ENCODE data around the gene HDAC9. TPM values are rescaled to one million over a fixed set of nuclear protein-coding genes. Genes with fewer than 3 reads are reported as not detected.
A peak's percentile ranks its signal among the peaks of the same experiment; 100 is the strongest.

HDAC9 gene
- total RNA-seq, 1 donor from 2014 or later: 0.79 TPM

DNA sequence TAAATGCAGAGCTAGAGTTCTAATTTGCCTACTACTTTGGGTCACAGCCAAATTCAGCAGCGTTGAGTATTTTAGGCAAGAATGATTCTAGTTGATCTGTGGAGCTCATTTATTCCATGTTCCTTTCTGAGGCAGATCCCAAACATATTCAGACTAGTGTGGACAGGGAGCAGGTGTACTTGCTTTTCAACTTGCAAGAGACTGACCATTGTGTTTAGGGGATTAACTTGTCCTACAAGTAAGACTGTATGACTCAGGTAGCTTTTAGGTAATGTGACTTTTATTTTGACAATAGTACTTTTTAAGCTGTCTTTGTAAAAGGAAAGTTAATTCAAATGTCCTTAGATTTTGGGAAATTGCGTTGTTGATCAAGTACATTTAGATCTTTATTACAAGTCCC lies 336.4 kb downstream of the HDAC9 start:
- DNase-seq (ENCODE audit: low read depth in 2 of 2): no peak

GRCh38 chr7:18834577-18834976 lies 339.0 kb downstream of the HDAC9 start:
- DNase-seq (ENCODE audit: low read depth in 2 of 2): no peak

GRCh38 chr7:18835001-18835690 lies 339.6 kb downstream of the HDAC9 start:
- DNase-seq (ENCODE audit: low read depth in 2 of 2): peak in 1 of 2 donors; percentile 27

DNA sequence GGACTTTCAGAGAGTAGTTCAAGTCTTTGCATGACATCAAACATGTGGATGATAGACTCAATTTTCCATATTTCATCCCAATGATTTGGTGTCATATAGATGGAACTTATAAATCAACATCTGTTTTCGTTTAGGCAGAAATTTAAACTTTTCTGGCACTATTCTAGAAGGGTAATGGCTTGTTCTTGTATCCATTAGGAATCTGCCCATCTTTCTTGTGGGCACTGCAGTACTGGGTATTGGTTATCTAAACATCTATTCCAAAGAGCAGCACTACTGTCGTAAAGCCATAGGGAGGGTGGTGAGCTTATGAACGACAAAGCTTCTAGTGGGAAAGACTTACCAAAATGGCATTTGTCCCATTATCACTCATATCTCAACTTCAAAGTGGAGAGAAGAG lies 348.4 kb downstream of the HDAC9 start:
- DNase-seq (ENCODE audit: low read depth in 2 of 2): no peak

GRCh38 chr7:18844735-18845134 lies 349.2 kb downstream of the HDAC9 start:
- DNase-seq (ENCODE audit: low read depth in 2 of 2): peak; percentile 5 to 13

GRCh38 chr7:18845700-18846099 lies 350.2 kb downstream of the HDAC9 start:
- no peak for DNase-seq (ENCODE audit: low read depth in 2 of 2)

DNA sequence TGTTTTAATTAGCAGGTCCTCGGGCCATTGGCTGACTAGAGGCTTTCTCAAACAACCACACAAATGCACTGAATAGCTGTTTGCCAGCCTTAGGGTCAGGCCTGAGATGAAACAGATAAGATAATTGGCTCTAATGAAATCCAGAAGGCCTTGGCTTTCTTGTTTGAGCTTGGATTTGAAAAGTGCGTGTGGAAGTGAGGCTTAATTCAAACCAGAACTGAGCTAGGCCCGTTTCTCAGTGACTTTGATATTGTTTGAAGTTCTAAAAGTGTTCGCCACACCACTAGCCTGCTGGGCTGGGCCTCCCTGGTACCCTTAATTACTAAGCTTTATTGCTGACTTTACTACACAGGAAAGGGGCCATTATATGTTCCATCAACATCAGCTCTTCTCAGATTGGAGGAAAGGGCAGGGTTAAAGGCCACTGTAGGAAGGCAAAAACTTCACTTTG lies 351.2 kb downstream of the HDAC9 start:
- no peak for DNase-seq (ENCODE audit: low read depth in 2 of 2)

GRCh38 chr7:18849130-18849529 lies 353.6 kb downstream of the HDAC9 start:
- DNase-seq (ENCODE audit: low read depth in 2 of 2): no peak

GRCh38 chr7:18855796-18856195 lies 360.2 kb downstream of the HDAC9 start:
- no peak for DNase-seq (ENCODE audit: low read depth in 2 of 2)

DNA sequence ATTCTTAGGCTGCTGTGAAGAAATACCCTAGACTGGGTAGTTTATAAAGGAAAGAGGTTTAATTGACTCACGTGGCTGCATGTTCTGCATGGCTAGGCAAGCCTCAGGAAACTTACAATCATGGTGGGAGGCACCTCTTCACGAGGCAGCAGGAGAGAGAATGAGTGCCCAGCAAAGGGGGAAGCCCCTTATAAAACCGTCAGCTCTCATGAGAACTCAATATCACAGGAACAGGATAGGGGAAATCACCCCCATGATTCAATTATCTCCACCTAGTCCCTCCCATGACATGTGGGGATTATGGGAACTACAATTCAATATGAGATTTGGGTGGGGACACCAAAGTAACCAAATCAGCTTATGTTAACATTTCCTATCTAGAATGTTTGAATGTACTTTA lies 362.7 kb downstream of the HDAC9 start:
- DNase-seq (ENCODE audit: low read depth in 2 of 2): no peak

- no peak for DNase-seq (ENCODE audit: low read depth in 2 of 2)
Observed at GRCh38 chr7:18859318-18859717, 363.8 kb downstream of the HDAC9 start.

DNA sequence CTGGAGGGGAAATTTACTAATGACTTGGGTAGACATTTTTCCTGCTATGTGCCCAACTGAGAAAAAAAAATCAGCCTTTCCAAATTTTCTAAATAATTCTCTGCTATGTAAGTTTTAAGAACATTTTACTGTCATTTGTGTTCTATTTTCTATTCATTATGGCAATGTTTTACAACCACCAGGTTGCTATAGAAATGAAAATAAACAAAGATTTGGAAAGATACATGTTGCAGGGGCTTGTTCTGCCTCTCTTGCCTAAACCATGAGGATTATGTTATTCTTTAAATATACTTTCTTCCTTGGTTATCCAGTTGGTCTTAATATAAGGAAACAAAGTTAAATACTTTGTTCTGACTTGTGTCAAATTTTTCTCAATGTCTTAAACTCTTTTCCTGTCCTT lies 364.7 kb downstream of the HDAC9 start:
- DNase-seq (ENCODE audit: low read depth in 2 of 2): no peak

DNA sequence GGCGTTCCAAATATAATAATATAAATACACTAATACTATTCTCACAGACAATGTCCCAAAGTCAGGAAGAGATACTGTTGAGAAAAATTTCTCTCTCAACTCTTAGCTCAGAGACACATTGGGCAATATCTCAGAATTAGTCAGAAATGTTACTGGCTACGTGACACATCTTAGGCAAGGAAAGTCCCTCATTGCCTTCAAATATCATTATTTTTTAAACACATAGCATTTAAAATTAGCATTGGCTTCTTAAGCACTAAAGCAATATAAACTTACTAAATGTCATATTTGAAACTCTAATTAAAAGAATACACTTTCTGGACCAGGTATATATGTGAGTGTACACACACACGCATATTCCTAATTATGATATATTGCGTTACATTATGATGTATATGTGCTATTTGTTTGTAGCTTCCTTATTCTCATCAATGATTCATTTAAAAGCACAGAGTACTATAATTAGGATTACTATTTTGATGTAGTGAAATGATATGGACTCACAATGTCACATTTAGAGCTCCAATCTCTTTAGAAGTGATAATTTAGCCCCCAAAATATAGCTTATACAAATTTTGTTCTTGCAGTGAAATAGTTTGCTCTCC lies 366.1 kb downstream of the HDAC9 start:
- DNase-seq (ENCODE audit: low read depth in 2 of 2): peak in 1 of 2 donors; percentile 4

DNA sequence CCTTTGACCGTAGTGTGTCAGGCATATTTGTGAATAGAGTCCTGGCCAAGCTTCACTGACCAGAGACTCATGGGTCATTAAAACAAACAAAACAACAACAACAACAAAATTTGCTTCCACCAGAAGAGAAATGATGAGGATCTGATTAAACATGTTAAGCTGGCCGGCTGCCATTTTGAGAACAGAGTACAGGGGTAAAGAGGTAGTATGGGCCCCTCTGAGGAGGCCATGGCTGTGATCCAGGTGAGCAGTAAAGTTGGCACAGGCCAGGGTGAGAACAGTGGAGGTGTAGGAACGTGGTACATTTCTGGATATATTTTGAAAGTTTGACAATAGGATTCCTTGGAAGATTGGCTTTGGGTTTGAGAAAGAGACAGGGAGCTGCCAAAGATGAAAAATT lies 369.4 kb downstream of the HDAC9 start:
- no peak for DNase-seq (ENCODE audit: low read depth in 2 of 2)

DNA sequence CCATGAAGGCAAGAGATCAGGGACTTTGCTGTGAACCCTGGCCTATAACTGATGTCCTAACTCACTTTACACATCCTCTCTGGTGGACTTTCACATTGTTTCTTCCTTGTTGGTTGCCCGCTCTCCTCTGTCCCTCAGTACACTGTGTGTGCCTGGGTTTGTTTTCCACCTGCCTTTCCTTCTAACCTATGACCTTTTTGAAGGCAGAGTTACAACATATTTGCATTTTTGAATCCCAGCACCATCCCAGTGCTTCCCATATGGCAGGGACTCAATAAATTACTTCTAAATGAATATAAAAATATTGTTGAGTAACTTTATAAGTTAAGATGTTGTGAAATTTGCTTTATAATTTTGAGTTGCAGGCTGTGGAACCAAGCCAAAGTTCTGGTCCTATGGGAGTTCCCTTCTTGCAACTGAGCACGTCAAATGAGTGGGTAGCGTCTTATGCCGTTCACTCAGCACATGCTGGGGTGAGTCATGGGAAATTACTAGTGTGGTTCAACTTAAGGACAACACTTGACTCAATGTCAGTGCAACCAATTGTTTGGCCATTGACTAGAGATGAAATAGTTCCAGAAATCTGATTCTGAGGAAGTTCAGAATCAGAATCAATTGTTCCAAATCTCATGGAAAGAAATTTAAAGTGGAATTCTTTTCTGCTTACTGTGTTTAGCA lies 370.9 kb downstream of the HDAC9 start:
- peak; percentile 46 to 99 for DNase-seq (ENCODE audit: low read depth in 2 of 2)

DNA sequence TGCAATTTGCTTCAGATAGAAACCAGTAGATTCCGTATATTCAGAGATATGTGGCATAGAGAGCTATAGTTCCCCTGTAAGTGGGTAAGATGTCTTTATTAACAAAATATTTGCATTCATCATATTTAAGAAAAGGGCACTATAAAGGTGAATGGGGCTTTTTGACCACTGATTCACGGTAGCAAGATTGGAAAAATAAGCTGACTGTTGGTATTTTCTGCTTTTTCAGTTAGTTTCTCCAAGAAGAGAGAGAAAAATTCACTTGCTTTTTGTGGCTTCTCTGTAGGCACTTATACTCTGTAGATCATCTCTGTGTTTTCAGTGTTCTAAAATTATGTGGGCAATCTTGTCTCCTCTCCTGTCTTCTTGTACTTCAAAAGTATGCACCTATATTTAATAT lies 376.8 kb downstream of the HDAC9 start:
- no peak for DNase-seq (ENCODE audit: low read depth in 2 of 2)

DNA sequence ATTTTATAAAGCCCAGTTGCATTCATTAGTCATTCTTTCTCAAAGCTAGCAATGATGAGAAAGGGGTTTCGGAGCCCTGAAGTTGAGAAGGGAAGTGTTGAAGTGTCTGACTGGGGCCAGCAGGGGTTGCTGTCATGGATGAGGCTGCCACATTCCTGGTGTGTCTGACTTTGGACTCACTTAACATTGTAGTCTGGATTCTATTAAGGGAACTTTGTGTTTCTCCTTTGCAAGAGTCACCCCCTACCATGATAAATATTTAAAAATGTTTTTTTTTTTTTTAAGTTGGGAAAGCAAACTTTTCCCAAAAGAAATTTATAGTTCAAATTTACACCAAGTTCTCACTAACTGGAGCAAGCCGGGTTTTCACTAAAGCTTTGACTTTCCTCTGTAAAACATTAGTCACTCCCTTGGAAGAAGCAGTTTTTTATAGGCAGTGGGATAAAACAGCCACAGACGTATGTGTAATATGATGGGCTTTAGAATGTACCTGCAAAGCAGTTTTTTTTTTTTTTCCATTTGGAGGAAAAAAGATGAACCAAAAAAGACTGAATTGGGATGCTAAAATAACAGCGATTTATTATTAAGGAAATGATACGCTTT lies 378.3 kb downstream of the HDAC9 start:
- DNase-seq (ENCODE audit: low read depth in 2 of 2): no peak

GRCh38 chr7:18874880-18875279 lies 379.3 kb downstream of the HDAC9 start:
- no peak for DNase-seq (ENCODE audit: low read depth in 2 of 2)

DNA sequence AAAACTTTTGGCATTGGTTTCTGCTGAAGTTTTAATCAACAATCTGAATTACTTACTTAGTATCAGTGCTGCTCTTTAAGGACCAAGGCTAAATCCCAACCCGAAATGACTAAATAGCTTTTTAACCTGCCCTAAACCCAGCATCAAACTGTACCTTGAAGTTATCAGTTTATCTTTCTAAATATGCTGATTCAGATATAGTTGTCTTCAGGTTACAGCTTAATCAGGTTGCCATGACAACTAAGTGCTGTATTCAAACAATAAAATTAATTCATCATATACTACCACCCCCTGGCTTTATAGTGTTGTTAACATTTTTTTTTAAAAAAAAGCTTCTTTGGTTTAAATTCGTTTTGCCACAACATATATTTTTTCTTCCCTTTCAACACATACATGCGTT lies 382.3 kb downstream of the HDAC9 start:
- DNase-seq (ENCODE audit: low read depth in 2 of 2): no peak

GRCh38 chr7:18886832-18887231 lies 391.3 kb downstream of the HDAC9 start:
- DNase-seq (ENCODE audit: low read depth in 2 of 2): no peak

DNA sequence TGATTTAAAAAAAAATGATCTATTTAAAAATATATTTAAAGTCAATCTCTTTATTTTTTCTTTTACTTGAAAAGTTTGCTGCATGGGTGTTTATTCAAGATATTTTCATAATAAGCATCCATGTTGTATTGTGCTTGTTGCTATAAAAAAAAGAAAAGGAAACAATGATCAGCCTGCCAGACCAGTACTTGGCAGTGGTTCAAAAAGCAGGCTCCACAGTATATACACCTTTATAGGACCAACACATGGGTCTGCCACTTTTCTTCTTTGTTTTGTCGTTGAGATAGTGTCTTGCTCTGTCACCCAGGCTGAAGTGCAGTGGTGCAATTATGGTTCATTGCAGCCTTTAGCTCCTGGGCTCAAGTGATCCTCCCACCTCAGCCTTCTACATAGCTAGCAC lies 393.9 kb downstream of the HDAC9 start:
- DNase-seq (ENCODE audit: low read depth in 2 of 2): peak; percentile 31 to 58

- peak; percentile 16 to 17 for DNase-seq (ENCODE audit: low read depth in 2 of 2)
Observed at GRCh38 chr7:18890134-18890533, 394.6 kb downstream of the HDAC9 start.

All from lung microvascular endothelial cell (primary cell).